Skin of body (tissue), 2 donors: Measurements from ENCODE around the gene PTPRD. TPM values are rescaled to one million over a fixed set of nuclear protein-coding genes. Genes with fewer than 3 reads are reported as not detected.

ENCODE experiments used
- DNase-seq: peaks from one replicate; lab custom pipeline; 2025; lab: John Stamatoyannopoulos, UW
- total RNA-seq: library from RNA; depleted of rRNA; stranded (reverse); fragments of >200 nt; gene quantifications from one replicate; pipeline ENCODE4 v1.2.3, GENCODE V29; 2014

The PTPRD gene
- total RNA-seq, 1 donor from 2014 or later: 29.9 TPM

DNA sequence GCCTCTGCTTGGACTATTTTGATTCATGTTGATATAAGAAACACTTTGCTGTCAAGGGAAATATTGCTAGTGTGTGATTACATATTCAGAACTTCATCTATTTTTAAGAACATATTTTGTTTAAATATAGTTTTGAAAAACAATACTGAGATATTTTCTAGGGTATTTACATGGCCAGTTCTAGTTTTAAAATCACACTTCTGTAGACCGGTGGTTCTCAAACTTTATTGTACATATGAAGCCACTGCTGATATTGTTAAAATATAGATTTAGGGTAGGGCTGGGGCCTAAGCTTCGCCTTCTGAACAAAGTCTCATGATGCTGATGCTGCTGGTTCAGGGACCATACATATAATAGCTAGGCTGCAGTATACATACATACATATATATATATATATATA lies 1000.0 kb downstream of the PTPRD start:
- DNase-seq: no peak

DNA sequence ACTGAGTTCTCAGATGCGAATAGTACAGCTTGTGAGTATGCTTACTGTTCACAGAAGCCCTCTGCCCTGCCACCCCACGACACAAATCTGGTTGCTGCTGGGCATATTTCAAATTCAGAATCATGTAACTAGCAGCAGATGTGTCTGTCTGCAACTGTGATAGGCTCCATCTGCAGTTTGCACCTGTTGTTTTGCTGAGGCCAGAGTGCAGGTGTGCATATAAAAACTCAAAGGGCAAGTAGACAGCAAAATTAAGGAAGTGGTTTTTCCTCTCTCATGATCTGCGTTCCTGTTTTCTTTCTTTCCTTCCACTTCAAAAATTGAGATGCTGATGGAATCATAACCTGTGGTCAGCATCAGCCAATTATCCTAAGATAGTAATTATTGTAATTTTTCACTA lies 1000.5 kb downstream of the PTPRD start:
- DNase-seq: no peak

DNA sequence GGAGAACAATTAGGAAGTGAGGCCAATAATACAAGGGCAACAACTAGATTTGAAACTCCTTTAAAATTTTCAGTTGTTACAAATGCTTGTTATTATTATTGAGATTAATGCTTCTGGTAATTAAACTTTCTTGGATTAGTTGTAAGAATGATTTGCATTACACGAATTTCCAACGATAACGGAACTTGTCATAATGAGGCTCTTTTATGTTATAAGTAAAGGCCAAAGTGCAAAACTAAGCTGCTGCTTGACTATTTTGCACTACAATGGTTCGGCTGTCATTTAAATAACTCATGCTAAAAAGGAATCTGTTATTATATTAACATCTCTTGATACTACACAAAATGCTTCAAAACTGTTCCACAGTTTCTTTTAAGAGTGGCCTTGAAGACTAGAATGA lies 1007.1 kb downstream of the PTPRD start:
- DNase-seq: no peak

DNA sequence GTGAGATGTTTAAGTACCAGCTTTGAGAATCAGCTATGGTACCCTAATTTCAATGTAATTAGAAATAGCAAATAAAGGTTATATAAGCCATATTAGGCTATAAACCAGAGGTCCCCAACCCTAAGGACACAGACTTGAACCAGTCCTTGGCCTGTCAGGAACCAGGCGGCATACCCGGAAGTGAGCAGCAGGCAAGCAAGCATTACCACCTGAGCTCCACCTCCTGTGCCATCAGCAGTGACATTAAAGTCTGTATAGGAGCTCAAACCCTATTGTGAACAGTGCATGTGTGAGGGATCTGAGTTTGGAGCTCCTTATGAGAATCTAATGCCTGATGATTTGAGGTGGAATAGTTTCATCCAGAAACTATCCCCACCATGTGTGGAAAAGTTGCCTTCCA lies 1009.5 kb downstream of the PTPRD start:
- no peak for DNase-seq

DNA sequence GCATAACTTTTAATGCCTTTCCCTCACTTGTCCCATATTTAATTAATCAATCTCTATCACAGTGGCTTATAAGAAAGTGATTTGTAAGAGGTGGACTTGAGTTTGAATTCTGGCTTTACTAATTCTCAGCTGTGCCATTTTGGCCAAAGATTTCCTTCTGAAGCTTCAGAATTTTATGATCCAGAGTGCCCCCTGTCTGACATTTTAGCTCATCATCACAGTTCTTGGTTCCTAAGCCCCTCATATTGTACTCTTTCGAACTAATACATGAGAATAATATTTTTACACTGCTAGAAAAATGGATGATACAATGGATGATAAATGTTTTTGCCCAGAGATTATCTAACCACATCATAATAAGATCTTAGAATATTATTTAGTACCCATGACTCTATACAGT lies 1014.1 kb downstream of the PTPRD start:
- no peak for DNase-seq

DNA sequence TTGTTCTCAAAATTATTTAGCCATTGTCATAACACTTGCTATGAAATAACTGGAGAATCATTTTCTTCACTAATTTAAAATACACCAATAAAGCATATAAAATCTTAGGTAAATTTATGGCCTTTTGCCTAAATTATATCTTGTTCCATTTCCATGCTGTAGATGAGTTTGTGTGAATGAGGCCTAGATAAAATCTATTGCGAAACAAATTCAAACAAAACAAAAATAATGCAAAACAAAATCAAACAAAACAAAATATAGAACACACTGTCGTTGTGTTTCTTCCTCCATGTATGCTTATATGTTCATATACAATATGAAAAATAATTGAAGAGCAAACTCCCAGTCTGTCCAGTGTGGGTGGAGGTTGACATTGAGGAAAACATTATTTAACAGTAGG lies 1020.7 kb downstream of the PTPRD start:
- no peak for DNase-seq

DNA sequence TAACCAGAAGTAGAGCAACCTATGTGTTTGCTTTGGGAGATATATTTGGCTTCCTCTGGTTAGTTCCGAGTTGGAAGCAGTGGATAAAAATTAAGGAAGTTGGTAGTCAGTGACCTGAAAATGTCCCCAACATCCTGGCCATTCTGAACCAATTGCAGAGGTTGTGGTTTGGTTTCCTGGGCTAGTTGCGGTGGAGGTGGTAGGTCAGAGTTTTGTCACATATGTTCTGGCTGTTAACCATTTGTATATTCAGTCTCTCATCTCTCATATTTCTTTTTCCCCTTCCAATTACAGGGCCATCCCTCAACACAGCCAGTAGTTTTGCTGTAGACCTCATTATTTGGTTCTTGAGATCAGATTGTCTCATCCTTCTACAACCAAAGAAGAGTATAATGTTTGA lies 1026.9 kb downstream of the PTPRD start:
- DNase-seq: no peak

DNA sequence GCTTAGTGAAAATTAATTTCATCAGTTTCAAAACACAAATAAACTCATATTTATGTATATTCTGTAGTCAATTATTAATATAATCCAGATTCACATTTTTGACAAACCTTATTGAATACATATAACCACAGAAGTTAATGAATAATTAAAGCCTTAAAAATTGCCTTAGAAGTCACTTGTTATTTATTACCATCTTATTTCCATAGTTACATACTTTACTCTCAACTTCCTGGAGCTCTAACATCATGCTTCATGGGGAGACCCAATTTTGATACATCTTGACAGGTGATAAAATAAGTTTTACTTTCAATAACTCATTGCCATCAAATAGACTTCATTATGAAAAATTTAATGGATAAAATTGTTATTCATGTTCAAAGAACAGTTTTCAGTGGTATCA lies 1038.7 kb downstream of the PTPRD start:
- no peak for DNase-seq

DNA sequence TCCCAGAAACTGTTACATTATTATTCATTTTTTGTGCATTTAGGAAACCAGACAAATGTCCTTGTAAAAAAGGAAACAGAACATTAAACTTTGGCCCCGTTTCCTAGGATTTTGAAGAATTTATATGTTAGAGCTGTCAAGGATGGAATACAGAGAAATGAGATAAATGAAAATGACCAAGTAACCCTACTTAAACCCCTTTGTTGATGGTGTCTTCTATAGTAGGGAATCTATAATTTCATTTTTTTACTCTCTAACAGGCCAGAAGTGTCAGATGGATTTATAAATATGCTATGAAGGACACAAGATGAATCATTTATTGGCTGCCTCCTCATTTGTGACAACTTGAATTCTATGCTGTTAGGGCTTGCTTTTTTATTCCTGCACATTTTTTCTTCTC lies 1047.1 kb downstream of the PTPRD start:
- no peak for DNase-seq

DNA sequence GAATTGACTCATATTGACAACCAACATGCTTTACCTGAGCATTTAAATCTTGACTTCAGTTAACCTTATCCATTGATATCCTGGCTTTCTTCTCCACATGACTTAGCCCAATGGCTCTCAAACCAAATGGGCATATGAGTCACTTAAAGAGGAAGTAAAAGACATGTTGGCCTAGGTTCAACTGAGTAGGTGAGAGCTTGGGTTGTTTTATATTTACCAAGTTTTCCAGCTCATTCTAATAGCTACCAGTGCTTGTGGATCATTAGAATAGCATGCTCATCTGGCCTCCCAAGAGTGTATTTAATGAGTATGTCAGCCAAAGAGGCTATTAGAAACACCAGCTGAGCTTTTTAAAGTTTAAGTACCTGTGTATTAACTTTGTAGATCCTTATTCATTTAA lies 1049.0 kb downstream of the PTPRD start:
- no peak for DNase-seq

DNA sequence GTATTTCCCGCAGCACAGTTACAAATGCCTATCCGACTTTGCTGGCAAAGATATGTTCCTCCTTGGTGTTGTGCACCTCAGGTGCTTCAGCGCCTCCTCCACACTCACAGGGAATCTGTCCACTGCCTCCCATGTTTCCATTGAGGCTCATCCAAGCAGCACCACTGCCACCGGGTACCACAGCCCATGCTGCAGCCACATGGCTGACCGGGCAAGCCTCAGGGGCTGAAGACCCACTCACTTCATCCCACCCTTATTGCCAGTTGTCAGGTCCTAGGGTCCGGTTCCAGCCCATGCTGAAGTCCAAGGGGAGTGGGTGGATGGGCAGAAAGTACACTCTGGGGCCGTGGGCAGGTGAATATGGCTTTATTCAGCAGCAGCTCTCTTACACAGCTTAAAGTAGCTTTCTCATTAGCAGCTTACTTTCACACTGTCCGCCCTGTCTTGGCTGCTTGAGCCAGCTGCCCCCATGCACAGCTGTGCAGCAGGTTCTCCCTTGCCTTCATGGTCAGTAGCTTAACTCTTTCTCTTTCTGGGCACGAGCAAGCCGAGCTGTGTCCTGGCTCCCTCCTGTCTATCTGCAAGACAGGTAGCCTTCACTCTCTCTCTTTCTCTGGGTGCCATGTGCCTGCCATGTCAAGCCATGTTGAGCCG lies 1052.3 kb downstream of the PTPRD start:
- no peak for DNase-seq

DNA sequence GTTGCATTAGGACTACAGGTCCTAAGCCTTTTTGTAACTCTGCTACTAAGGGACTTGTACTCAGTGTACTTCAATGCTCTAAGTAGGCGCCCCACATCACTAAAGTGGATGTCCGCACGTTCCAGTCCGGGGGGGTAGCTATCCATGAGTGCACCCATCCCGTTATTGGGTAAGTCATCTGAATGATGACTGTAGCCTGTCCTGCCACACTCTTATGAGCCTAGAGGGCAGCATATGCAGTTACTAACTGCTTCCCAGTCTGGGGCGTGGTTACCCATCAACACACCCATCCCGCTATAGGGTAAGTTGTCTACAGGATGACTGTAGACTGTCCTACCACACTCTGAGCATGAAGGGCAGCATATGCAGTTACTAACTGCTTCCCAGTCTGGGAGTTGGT lies 1053.9 kb downstream of the PTPRD start:
- DNase-seq: no peak

DNA sequence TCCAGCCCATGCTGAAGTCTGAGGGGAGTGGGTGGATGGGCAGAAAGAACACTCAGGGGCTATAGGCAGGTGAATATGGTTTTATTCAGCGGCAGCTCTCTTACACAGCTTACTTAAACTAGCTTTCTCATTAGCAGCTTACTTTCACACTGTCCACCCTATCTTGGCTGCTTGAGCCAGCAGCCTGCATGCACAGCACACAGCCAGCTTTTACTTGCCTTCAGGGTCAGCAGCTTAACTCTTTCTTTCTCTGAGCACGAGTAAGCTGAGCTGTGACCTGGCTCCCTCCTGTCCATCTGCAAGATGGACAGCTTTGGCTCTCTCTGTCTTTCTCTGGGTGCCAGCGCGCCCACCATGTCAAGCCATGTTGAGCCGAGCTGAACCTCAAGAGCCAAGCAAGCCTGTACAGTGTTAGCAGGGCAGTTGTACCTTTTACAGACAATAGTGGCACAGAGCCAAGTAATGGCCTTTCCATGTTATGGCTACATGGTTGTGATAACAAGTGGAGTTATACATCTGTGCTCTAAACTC lies 1054.9 kb downstream of the PTPRD start:
- no peak for DNase-seq

DNA sequence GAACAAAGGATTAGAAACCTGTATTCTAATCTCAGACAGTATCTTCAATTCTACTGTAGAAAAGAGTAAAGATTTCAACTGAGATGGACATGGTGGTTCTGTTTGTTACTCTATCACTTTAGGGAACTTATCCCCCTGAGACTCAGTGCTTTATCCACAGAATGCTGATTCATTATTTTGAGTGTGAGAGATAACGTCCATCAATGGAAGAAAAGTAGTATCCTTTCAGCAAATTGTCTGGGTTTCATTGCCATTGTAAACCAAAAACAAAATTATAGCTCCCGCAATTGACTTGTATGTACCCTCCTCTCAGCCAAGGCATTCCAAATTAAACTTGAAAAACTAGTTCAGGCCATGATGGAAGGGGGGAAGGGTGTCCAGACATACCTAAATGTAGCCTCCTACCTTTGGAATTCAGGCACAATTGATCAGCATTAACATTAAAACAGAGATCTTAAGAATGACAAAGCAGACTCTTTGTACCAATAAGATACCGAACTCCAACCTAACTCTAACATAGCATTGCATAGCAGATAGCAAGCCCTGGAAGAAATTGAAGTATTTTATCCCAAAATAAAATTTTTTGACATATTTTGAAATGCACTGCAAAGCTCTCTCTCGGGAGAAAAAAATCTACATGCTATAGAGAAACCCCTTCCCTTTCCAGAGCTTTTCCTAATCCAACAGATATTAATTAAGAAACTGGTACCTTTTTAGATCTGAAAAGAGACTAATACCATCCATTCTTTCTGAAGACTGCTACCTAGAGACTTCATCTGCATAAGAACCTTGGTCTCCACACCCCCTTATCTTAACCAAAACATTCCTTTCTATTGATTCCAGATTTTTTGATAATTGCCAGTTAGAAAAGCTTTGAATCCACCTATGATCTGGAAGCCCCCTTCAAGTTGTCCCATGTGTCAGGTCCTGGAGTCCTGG lies 1055.7 kb downstream of the PTPRD start:
- no peak for DNase-seq

DNA sequence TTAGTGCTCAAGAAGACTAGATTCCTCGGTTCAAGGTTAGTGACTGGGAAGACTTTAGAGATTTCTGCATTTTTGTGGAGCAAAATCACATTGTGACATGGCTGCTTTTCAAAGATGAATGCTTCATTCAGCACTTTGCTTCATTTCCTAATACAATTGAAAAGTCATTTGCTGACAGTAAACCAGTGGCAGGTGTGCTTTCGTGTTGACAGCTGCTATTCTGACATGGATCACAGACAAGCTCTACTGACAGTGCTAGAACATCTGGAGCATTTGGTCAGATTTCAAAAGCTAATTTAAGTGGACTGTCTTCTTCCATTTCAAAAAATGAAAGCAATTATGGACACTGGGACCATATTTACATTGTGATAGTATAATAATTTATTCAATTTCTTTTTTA lies 1060.1 kb downstream of the PTPRD start:
- no peak for DNase-seq

DNA sequence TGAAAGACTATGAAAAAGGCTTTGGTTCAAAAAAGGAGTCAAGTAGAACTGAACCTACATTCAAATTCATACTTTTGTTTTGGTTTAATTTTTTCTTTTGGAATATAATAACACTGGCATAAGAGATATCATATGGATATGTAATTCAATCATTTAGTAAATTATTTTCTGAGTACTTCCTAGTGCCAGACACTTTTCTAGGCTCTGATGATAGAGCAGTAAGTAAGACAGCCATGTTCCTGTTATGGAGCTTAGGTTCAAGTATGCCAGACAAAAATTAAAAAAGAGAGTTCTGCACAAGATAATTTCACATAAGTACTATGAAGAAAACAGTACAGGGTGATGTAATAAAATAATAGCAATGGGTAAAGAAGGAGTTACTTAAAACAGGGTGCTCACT lies 1074.0 kb downstream of the PTPRD start:
- DNase-seq: no peak

DNA sequence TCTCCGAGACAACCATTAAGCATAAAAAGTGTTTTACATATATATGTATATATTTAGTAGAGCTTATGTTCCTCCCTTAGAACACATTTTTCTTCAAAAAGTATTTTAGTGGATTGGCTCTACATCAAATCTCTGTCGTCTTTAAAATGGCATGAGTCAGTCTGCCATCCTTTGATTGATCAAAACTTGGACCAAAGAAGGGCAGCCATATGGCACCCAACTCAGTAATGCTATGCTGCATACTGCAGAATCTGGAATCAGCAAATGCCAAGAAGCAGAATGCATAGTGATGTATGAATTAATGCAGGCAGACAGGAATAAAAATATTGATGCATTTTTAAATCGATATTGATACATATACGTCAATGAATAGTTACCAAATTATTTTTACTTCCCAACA lies 1074.4 kb downstream of the PTPRD start:
- DNase-seq: no peak

DNA sequence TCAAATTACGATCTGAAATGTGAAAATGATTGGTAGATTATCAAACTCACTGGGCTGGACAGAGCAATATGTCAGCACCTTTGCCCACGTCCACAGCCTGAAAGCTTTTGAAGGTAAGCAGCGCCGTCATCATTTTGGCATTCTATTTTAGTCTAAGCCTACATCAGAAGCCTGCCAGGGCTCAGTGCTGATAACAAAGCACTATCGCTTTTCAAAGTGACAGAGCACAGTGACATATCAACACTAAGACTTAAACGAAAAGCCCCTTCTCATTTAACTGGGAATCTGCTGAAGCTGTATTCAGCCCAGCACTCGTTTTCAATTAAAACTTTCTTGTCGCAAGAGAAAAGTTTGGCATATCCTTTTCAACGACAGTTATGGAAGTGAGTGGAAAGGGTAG lies 1076.3 kb downstream of the PTPRD start:
- no peak for DNase-seq

DNA sequence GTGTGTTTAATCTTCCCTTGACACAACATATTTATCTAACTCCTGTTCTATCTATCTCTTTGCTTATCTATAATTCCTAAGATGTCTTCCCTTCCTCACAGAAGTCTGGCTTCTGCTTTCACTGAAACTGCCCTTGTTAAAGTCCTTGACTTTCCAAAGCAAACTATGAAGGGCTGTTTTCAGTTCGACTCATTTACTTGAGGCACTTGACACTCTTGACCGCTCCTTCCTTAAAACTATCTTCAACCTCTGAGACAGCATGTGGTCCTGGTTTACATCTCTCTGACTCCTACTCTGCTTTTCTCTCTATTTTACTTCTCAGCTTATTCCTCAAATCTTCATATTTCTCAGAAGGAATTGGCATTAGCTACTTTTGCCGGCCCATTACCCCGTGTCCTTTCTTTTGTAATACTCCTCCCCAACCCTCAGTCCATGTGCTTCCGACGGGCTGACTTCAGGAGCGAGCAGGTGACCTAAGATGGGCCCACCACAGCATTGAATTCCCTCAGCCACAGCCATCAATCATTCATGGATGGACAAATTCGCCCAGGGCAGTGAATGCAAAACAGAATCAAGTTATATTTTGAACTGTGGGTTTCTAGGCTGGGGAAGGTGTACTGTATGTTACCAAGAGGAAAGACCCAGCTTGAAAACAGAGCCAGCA lies 1089.2 kb downstream of the PTPRD start:
- no peak for DNase-seq

DNA sequence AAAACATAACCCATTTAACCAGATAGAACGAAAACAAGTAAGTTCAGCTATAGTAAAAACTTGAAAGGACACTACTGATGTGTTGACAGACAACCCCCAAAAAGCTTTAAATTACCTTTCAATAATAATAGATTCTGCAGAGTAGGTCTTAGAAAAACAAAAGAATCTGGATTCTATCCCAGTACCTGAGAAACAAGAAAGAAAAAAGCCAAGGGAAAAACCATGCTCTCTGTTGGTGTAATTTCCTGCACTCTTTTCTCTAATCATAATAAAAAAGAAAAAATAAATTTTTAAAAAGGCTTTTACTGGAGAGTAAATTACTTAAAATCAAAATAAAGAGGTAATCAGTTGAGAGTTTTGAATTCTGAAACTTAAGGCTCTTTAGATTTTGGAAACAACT lies 1090.4 kb downstream of the PTPRD start:
- no peak for DNase-seq

DNA sequence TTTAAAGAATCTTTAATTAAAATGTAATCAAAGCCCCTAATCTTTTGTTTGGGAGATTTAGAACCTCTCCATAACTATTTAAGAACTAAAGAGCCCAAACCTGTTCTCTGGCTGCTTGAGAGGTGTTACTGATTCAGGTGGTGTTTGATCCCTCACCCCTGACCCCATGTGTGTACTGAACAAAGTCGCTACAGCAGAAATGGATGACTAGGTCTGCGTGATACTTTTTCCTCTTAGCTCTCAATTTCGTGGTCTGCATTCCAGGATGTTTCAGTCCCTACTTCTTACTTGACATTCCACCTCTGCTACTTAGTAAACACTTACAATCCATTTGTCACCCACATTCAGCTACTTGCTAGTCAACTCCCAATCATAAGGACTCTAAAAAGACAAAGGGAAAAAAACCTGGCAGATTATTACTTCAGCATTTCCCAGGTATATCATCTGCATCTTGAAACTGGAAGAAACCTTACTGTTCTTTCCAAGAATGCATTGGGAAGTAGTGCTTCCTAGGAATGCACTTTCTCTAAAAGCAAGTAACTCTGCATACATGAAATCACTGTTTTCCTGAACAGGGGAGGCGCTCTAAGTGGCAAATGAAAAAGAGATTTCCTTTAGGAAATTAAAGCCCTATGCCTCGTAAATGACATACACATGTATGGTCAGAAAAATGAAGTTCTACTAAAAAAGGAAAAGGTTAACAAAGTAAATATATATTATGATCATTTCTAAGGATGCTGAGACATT lies 1091.6 kb downstream of the PTPRD start:
- no peak for DNase-seq

DNA sequence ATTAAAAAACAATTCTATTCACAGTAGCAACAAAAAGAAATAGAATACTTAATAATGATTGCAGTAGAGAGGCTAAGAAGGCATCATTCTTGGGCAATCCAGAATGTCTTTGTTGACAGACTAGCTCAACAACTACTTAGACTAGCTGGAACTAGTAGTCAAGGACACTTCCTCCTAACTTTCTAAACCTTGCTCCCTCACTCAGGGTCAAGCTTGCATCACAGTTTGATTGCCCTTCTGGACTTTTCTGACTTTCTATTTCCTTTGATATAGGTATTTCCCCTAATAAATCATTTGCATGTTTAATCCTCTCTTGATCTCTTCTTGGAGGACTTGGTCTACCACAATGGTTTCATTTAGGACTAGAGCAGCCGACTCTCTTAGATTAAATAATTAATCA lies 1107.9 kb downstream of the PTPRD start:
- no peak for DNase-seq
